GM18517 (cell line): ENCODE data around the gene CD248.
"Not testable (repeated sequence)": the region's sequence is repeated elsewhere in the genome, so short reads cannot be mapped to it uniquely, and the experiment has no call there.

Source experiments
- ATAC-seq: cut with Tn5 transposase; IDR thresholded peaks from one replicate; pipeline ENCODE4 v1.9.1; 2021; ENCODE audit warnings: mild to moderate bottlenecking, moderate library complexity; ENCODE audit not compliant: unreplicated experiment

CD248 gene

DNA sequence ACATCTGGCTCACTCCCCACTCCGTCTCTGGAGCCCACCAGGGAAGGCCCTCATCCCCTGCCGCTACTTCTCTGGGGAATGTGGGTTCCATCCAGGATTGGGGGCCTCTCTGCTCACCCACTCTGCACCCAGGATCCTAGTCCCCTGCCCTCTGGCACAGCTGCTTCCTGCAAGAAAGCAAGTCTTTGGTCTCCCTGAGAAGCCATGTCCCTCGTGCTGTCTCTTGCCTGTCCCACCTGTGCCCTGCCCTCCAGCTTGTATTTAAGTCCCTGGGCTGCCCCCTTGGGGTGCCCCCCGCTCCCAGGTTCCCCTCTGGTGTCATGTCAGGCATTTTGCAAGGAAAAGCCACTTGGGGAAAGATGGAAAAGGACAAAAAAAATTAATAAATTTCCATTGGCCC lies 39.8 kb downstream of the CD248 start:
- not testable (repeated sequence) for ATAC-seq

DNA sequence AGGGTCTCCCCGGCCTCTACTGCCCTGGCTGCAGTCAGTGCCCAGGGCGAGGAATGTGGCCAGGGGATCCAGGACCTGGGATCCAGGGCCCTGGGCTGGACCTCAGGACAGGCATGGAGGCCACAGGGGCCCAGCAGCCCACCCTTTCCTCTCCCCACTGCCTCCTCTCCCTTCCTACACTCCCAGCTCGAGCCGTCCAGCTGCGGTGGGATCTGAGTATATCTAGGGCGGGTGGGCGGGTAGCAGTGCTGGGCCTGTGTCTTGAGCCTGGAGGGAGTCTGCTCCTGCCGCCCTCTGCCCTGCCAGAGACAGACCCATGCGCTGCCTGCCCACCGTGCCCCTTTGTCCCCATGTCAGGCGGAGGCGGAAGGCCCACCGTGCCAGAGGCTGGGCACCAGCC lies 40.2 kb downstream of the CD248 start:
- ATAC-seq: not testable (repeated sequence)

DNA sequence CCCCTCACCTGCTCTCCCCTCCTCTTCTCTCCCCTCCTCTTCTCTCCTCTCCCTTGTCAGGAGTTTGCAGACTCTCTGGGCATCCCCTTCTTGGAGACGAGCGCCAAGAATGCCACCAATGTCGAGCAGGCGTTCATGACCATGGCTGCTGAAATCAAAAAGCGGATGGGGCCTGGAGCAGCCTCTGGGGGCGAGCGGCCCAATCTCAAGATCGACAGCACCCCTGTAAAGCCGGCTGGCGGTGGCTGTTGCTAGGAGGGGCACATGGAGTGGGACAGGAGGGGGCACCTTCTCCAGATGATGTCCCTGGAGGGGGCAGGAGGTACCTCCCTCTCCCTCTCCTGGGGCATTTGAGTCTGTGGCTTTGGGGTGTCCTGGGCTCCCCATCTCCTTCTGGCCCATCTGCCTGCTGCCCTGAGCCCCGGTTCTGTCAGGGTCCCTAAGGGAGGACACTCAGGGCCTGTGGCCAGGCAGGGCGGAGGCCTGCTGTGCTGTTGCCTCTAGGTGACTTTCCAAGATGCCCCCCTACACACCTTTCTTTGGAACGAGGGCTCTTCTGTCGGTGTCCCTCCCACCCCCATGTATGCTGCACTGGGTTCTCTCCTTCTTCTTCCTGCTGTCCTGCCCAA lies 40.7 kb downstream of the CD248 start:
- ATAC-seq: no peak

DNA sequence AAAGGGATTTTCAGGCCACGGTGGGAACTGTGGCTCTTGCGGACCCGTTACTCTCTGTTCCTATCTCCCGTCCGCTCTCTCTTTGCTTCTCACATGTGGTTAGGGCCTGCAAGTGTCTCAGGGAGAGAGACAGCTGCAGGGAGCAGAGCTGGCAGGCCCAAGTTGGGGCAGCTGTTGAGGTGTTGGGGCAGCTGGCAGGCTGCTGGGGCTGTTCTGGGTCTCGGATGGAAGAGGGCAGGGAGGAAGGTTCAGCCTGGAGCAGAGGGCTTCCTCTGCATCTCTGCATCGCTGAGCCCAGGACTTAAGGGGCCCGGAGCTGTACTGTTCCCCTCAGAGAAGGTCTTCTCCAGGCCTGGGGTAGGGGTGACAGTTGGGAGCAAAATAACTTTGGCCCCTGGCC lies 41.4 kb downstream of the CD248 start:
- no peak for ATAC-seq

GRCh38 chr11:66274219-66274618 lies 42.6 kb downstream of the CD248 start:
- no peak for ATAC-seq

- no peak for ATAC-seq
These were observed 44.2 kb downstream of the CD248 start for GRCh38 chr11:66272596-66272995.

- ATAC-seq: no peak
These were observed 45.0 kb downstream of the CD248 start for GRCh38 chr11:66271816-66272215.

DNA sequence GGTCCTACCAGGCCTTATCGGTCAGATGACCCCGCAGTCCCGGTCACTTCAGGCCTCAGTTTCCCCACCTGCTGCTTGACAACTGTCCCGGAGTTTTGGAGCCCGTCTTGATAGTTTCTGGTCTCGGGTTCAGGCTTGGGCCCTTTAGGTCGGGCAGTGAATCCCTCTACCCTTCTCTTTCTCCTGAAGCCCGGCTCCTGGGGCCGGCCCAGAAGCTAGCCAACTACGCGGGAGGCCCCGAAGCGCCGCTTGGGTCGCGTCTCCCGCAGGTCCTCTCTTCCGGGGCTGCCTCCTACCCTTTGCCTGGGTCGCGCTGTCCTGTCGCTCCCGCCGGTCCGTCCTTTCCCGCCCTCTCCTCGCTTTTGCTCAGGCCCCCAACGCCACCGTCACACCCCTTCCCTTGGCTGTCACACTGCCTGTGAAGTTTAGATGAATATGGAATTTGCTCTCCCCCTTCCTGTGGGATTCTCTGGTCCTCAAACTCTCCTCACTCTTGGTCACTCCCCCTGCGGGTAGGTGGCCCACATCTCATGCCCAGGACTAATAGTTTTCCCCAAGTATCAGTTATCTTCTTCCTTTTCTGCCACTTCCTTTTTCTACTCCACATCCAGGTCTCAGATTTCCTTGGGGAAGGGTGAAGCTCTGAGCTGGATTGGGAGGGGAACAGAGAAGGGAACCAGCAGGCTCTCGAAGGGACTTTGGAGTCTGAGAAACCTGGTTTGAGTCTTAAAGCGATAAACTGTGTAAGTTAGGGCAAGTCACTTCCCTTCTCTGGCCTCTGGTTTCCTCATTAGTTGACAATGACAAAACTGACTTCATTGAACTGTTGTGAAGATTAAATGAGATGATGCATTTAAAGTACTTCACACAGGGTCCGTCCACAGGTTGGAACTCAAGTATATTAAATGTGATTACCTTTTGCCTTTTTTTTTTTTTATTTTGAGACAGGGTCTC lies 47.6 kb downstream of the CD248 start:
- no peak for ATAC-seq

GRCh38 chr11:66268244-66268951 lies 48.4 kb downstream of the CD248 start, which contains the start of gene RAB1B:
TSS of gene RAB1B (plus strand) at chr11:66268639. CDS start at chr11:66268680, 41 bp downstream.
- peak; percentile 85 for ATAC-seq

DNA sequence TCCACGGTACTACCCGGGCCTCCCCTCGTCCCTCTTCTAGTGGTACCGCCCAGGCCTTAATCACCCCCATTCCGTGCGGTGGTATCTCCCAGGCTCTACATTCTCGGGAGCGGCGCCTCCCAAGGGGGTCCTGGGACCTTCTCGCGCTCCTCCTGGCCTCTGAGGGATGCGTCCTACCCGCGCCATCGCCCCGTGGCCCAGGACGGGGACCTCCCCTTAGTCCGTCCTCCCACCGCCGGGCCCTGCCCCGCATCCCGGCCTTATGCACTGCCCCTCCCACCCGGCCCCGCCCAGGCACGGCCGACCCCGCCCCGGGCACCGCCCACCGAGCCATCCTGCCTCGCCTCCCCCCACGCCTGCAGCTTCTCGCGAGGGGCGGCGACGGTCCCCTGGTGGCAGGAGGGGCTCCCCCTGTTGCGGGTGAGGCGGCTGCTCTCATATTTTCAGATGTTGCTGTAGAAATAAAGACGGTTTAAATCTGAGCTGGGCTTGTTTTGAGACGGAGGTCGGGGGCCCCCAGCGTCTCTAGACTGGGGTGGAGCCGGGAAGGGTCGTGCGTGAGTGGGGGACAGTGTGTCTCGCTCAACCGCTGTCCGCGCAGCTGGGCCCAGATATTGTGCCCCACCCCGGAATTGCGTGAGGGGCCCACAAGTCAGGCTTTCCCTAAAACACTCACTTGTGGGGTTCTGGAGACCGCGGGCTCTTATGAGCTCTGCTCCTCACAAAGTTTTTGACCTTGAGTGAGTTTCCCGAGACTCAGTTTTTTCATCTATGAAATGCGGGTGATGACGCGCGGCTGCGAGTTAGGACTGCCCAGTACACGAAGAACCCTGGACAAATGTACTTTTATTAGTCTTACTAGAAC lies 49.2 kb downstream of the CD248 start:
- peak; percentile 34 for ATAC-seq

- ATAC-seq: no peak
These were observed 49.8 kb downstream of the CD248 start for GRCh38 chr11:66267039-66267378.

- no peak for ATAC-seq
These were observed 50.3 kb downstream of the CD248 start for GRCh38 chr11:66266378-66267038.

DNA sequence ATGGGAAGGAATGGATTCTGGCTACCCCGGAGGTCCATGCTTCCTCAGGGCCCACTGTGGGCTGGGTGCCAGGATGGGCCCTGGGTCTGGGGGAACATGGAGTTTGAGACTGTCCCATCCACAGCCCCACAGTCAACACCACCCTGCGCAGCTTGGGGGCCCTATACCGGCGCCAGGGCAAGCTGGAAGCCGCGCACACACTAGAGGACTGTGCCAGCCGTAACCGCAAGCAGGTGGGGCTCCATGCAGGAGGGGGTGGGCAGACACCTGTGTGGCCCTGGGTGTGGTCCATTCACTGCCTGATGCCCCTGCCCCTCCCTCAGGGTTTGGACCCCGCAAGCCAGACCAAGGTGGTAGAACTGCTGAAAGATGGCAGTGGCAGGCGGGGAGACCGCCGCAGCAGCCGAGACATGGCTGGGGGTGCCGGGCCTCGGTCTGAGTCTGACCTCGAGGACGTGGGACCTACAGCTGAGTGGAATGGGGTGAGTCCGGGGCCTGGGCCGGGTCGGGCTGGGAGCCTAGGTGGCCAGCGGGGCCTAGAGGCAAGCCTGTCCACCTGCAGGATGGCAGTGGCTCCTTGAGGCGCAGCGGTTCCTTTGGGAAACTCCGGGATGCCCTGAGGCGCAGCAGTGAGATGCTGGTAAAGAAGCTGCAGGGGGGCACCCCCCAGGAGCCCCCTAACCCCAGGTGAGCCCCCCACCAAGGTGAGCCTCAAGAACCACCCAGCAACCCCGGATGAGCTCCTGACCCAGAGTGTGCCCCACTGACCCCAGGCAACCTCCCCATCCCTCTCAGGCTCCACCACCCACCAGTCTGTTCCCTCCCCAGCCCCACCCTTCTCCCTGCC lies 51.1 kb downstream of the CD248 start:
- ATAC-seq: no peak

- no peak for ATAC-seq
These were observed 51.9 kb downstream of the CD248 start for GRCh38 chr11:66264914-66265313.
